ENCODE results near the gene FOXC2. TPM values are rescaled to one million over a fixed set of nuclear protein-coding genes. Genes with fewer than 3 reads are reported as not detected.

FOXC2 gene
- polyA plus RNA-seq, 3 donors: not detected

DNA sequence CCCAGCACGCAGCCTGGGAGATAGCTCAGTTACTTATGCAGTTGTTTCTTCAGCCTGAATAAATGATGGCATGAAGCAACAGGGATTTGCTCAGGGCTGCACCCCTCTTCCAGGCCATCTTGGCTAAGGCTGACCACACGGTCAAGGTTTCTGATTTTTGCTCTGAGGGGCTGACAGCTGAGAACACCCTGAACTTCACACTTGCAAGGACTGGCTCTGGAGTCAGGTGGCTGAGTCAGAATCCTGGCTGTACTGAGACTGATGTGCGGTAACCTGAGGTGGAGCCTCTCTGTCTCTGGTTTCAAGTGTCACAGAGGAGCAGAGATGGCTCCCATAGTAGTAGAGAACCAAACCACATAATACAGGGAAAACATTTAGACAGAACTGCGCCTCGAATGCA lies 16.3 kb upstream of the FOXC2 start:
- H3K4me1 Mint-ChIP-seq: peaks cover 9% of the 10 kb centered on the region
- no peaks in the 10 kb centered on the region for H3K9me3 ChIP-seq (replicated peaks in 1 of 2; ENCODE audit: control insufficient read depth in 1 of 2, insufficient read depth in 1 of 2, low read length in 2 of 2)
- intact Hi-C loops (cut with micrococcal nuclease): no loop called here
- peak overlapping the region in 1 of 7 donors; percentile 15 for H3K27ac Mint-ChIP-seq
- peaks cover 54 to 56% of the 10 kb centered on the region in 2 donors for H3K36me3 Mint-ChIP-seq
- no peak overlapping the region for H3K9ac ChIP-seq (ENCODE audit: insufficient read depth, low read length, poor library complexity, severe bottlenecking)
- no peak overlapping the region for H2AFZ ChIP-seq (ENCODE audit: insufficient read depth, low read depth, low read length, poor library complexity, severe bottlenecking)
- H3K79me2 ChIP-seq (ENCODE audit: insufficient read depth, low read length): peaks cover 11% of the 10 kb centered on the region
- no peaks in the 10 kb centered on the region for H4K20me1 ChIP-seq (ENCODE audit: insufficient read depth, low read length)
- H3K27me3 Mint-ChIP-seq (ENCODE audit: low read depth in 3 of 3): peaks cover 1 to 2% (median 2%) of the 10 kb centered on the region in 3 donors
- H3K4me3 Mint-ChIP-seq: no peak overlapping the region
- peaks cover 7 to 10% of the 10 kb centered on the region in 2 donors for H3K4me1 ChIP-seq (ENCODE audit: control insufficient read depth in 1 of 2, insufficient read depth in 2 of 2, low read length in 2 of 2)
- H3K27ac ChIP-seq (ENCODE audit: low read depth in 1 of 2, low read length in 2 of 2): no peak overlapping the region
- WGBS (ENCODE audit: insufficient coverage): 88% methylated on average over 2 of the region's 5 CpGs
- no peak overlapping the region for H3K4me3 ChIP-seq (replicated peaks in 1 of 3; ENCODE audit: low read depth in 2 of 3, low read length in 3 of 3)
- peaks cover 0 to 5% (median 0%) of the 10 kb centered on the region in 7 donors for H3K9me3 Mint-ChIP-seq
- H3K4me2 ChIP-seq (replicated peaks; ENCODE audit: extremely low read depth, low read length, poor library complexity, severe bottlenecking): no peak overlapping the region
- TF ChIP-seq, protein P1, sequence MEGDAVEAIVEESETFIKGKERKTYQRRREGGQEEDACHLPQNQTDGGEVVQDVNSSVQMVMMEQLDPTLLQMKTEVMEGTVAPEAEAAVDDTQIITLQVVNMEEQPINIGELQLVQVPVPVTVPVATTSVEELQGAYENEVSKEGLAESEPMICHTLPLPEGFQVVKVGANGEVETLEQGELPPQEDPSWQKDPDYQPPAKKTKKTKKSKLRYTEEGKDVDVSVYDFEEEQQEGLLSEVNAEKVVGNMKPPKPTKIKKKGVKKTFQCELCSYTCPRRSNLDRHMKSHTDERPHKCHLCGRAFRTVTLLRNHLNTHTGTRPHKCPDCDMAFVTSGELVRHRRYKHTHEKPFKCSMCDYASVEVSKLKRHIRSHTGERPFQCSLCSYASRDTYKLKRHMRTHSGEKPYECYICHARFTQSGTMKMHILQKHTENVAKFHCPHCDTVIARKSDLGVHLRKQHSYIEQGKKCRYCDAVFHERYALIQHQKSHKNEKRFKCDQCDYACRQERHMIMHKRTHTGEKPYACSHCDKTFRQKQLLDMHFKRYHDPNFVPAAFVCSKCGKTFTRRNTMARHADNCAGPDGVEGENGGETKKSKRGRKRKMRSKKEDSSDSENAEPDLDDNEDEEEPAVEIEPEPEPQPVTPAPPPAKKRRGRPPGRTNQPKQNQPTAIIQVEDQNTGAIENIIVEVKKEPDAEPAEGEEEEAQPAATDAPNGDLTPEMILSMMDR (IDR thresholded peaks at IDR 0.05): no peak
- H3K27me3 ChIP-seq (ENCODE audit: control insufficient read depth in 2 of 2, insufficient read depth in 2 of 2, low read length in 2 of 2): no peaks in the 10 kb centered on the region
- no peak for DNase-seq
- H3K36me3 ChIP-seq (replicated peaks in 1 of 2; ENCODE audit: control insufficient read depth in 1 of 2, insufficient read depth in 2 of 2, low read length in 2 of 2): peaks cover 42 to 70% of the 10 kb centered on the region in 2 donors

DNA sequence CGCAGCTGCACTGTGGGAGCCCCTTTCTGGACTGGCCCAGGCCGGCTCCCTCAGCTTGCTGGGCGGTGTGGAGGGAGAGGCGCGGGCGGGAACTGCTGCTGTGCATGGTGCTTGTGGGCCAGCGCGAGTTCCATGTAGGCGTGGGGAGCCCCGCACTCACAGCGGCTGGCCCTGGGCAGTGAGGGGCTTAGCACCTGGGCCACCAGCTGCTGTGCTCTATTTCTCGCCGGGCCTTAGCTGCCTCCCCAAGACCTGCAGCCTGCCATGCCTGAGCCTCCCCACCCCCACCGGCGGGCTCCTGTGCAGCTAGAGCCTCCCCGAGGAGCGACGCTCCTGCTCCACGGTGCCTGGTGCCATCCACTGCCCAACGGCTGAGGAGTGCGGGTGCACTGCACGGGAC lies 13.3 kb upstream of the FOXC2 start:
- Mint-ChIP-seq H3K9me3 (peaks cover 0 to 5% (median 0%) of the 10 kb centered on the region in 7 donors), H3K36me3 (peaks cover 26 to 27% of the 10 kb centered on the region in 2 donors), H3K27ac (no peak overlapping the region), H3K4me3 (no peak overlapping the region), H3K4me1 (peaks cover 15% of the 10 kb centered on the region), H3K27me3 (ENCODE audit: low read depth in 3 of 3) (peaks cover 3 to 11% (median 11%) of the 10 kb centered on the region in 3 donors)
- TF ChIP-seq, protein P1 (IDR thresholded peaks at IDR 0.05): no peak
- intact Hi-C loops (cut with micrococcal nuclease): no loop called here
- Histone ChIP-seq H3K9ac (ENCODE audit: insufficient read depth, low read length, poor library complexity, severe bottlenecking) (no peak overlapping the region), H3K79me2 (ENCODE audit: insufficient read depth, low read length) (peaks cover 11% of the 10 kb centered on the region), H3K36me3 (replicated peaks in 1 of 2; ENCODE audit: control insufficient read depth in 1 of 2, insufficient read depth in 2 of 2, low read length in 2 of 2) (peaks cover 15 to 40% of the 10 kb centered on the region in 2 donors), H2AFZ (ENCODE audit: insufficient read depth, low read depth, low read length, poor library complexity, severe bottlenecking) (no peak overlapping the region), H3K9me3 (replicated peaks in 1 of 2; ENCODE audit: control insufficient read depth in 1 of 2, insufficient read depth in 1 of 2, low read length in 2 of 2) (no peaks in the 10 kb centered on the region), H3K4me1 (ENCODE audit: control insufficient read depth in 1 of 2, insufficient read depth in 2 of 2, low read length in 2 of 2) (peaks cover 13 to 17% of the 10 kb centered on the region in 2 donors), H4K20me1 (ENCODE audit: insufficient read depth, low read length) (no peaks in the 10 kb centered on the region), H3K27ac (ENCODE audit: low read depth in 1 of 2, low read length in 2 of 2) (no peak overlapping the region), H3K4me2 (replicated peaks; ENCODE audit: extremely low read depth, low read length, poor library complexity, severe bottlenecking) (no peak overlapping the region), H3K27me3 (ENCODE audit: control insufficient read depth in 2 of 2, insufficient read depth in 2 of 2, low read length in 2 of 2) (peaks cover 0 to 3% of the 10 kb centered on the region in 2 donors), H3K4me3 (replicated peaks in 1 of 3; ENCODE audit: low read depth in 2 of 3, low read length in 3 of 3) (no peak overlapping the region)
- WGBS (ENCODE audit: insufficient coverage): 98% methylated on average over 21 of the region's 22 CpGs
- DNase-seq: no peak

All from CD14-positive monocyte (primary cell).